Heart left ventricle (tissue), 13 donors: Measurements from ENCODE around the gene TGFBR1.

Experiments
- CTCF ChIP-seq, 12 donors: fragments of 200-600 bp; sonication (generic) in 4 of 12; IDR thresholded peaks; one replicate each; pipeline versions ENCODE4 v1.5.0 to v1.8.0; 2018 to 2022; ENCODE audit warnings: antibody characterized with exemption in 12 of 12, mild to moderate bottlenecking in 5 of 12
- POLR2A ChIP-seq, 2 donors: fragments of 450-650 bp; IDR thresholded peaks; one replicate each; pipeline ENCODE4 v1.6.1; 2017; ENCODE audit warnings: antibody characterized with exemption in 2 of 2, mild to moderate bottlenecking in 2 of 2, moderate library complexity in 2 of 2
- donor health status: ischemic (EF 13 %, LVEDD 7.1; RV severe dilation, severe dysfunction).
- donor health status: DM: no; HTN: yes; CAD: no.
- donor health status: DM: no; HTN: no; CAD: no.
- donor health status: ischemic (EF 25% LVEDD 6.9; RV normal size, moderate dysfunction).
- donor health status: ischemic (EF 25% LVEDD 5.7; RV mildly dilated, moderate dysfunction).
- donor health status: ischemic (EF 35%, LVEDD 5.7; RV mildly dilated, moderate dysfunction).
- donor health status: nonischemic (EF 11% LVEDD 7.7; RV severe dilation, severe dysfunction).
- donor health status: DM: yes; HTN: yes; CAD: no.
- donor health status: PGD.
- donor health status: ischemic (EF 29% LVEDD 5.4; RV normal size, mild dysfunction).
- donor health status: nonischemic (EF 23%, LVEDD 6.1; RV moderate dilation, normal function).

DNA sequence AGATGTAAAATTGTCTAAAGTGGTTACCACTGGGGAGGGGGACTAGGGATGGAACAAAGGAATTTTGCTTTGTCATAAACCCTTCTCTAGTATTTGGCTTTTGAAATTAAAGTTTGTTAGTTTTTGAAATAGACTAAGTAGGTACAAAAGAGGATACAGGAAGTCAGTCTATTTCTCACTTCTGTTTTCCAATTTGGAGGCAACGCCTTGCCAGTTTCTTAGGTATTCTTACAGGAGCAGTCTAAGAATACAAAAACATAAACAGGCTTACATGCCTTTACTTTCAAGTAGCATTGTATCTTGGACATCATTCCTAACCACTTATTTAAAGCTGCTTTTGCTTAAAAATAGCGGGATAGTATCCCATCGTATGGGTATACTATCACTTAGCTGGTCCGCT is 82.4 kb downstream of the TGFBR1 start:
- TF ChIP-seq CTCF (IDR thresholded peaks at IDR 0.05) (no peak), POLR2A (IDR thresholded peaks at IDR 0.05) (no peak)
